Right lobe of liver (tissue), 4 donors: Measurements from ENCODE around the gene HIF3A.

Experiments used
- POLR2A ChIP-seq: fragments of 450-650 bp; IDR thresholded peaks from one replicate; pipeline ENCODE4 v1.6.1; 2017; ENCODE audit warnings: antibody characterized with exemption, mild to moderate bottlenecking
- TF ChIP-seq, protein P1 (sequence below), 4 donors: fragments of 200-600 bp in 3 of 4; fragments of 450-650 bp in 1 of 4; IDR thresholded peaks; one replicate each; pipeline versions ENCODE4 v1.5.1 to v1.8.0; 2016 to 2022; ENCODE audit warnings: antibody characterized with exemption in 4 of 4, mild to moderate bottlenecking in 2 of 4
- donor health status: DM: no; HTN: no; CAD: no.
- donor health status: DM: no; HTN: no; CAD: no.
- donor health status: DM: no; HTN: yes; CAD: no.

DNA sequence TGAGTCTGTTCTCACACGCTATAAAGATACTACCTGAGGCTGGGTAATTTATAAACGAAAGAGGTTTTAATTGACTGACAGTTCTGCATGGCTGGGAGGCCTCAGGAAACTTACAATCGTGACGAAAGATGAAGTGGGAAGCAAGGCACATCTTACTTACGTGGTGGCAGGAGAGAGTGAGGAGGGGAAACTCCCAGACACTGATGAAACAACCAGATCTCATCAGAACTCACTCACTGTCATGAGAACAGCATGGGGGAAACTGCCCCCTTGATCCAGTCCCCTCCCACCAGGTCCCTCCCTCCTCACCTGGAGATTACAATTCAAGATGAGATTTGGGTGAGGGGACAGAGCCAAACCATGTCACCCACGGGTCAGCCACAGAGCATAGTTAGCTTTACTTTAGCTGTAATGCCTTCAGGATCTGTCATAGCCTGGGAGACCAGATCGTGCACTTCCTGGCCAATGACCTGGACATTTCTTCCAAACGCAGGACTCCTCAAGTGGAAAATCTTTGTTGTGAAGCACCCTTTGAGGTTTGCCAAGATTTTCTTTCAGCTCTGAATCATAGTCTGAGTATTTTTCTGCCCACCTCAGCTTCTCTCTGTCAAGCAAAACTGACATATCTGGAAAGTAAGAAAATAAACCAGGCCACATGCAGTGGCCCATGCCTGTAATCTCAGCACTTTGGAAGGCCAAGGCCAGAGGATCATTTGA, 25.2 kb upstream of the HIF3A start:
- TF ChIP-seq POLR2A: no peak
- TF ChIP-seq, protein P1, sequence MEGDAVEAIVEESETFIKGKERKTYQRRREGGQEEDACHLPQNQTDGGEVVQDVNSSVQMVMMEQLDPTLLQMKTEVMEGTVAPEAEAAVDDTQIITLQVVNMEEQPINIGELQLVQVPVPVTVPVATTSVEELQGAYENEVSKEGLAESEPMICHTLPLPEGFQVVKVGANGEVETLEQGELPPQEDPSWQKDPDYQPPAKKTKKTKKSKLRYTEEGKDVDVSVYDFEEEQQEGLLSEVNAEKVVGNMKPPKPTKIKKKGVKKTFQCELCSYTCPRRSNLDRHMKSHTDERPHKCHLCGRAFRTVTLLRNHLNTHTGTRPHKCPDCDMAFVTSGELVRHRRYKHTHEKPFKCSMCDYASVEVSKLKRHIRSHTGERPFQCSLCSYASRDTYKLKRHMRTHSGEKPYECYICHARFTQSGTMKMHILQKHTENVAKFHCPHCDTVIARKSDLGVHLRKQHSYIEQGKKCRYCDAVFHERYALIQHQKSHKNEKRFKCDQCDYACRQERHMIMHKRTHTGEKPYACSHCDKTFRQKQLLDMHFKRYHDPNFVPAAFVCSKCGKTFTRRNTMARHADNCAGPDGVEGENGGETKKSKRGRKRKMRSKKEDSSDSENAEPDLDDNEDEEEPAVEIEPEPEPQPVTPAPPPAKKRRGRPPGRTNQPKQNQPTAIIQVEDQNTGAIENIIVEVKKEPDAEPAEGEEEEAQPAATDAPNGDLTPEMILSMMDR (IDR thresholded peaks at IDR 0.05): no peak
